Kidney epithelial cell (primary cell): ENCODE measurements around the gene POU2AF1. TPM values are rescaled to one million over a fixed set of nuclear protein-coding genes. Genes with fewer than 3 reads are reported as not detected.
"Not testable (repeated sequence)": the region's sequence is repeated elsewhere in the genome, so short reads cannot be mapped to it uniquely, and the experiment has no call there.

ENCODE experiments used
- DNase-seq: peaks from one replicate; pipeline ENCODE4 v3.0.0-alpha.2; 2010; ENCODE audit warnings: low read depth
- H3K27me3 ChIP-seq: 2 replicates; pipeline ENCODE4 v1.6.0; 2011; ENCODE audit warnings: low read length; ENCODE audit not compliant: control insufficient read depth, insufficient read depth
- H3K36me3 ChIP-seq: 2 replicates; pipeline ENCODE4 v1.5.1; 2011; ENCODE audit warnings: low read length; ENCODE audit not compliant: control insufficient read depth, insufficient read depth
- H3K4me3 ChIP-seq: 2 replicates; pipeline ENCODE4 v1.5.1; 2011; ENCODE audit warnings: low read depth, mild to moderate bottlenecking, control low read depth, low read length
- CTCF ChIP-seq: IDR thresholded peaks from 2 replicates; pipeline ENCODE4 v1.5.1; 2011; ENCODE audit warnings: mild to moderate bottlenecking, moderate library complexity, low read length, control low read depth, inconsistent platforms; ENCODE audit not compliant: insufficient read depth, poor library complexity, severe bottlenecking
- total RNA-seq: library from RNA; depleted of rRNA; stranded (reverse); fragments of >200 nt; gene quantifications from 2 replicates; pipeline ENCODE4 v1.2.3, GENCODE V29; 2015

POU2AF1 gene
- total RNA-seq, 1 donor from 2014 or later, result not detected

DNA sequence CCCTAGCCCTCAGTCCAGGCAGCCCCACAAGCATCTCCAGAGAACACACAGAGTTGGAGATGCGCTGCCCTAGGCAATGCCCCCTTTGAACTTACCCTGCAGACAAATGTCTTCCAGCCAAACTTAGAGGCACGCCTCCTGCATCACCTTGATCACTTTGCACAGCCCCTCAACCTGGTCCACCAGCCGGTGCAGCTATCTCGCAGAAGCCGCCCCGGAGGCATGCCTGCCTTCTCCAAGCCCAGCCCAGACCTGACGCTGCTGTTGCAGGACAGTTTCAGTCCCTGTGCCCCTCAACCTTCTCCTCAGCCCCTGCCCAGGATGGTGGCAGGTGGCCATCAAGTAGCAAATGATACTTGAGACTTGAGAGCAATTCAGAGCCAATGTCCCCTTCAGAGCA lies 16.7 kb upstream of the POU2AF1 start:
- no peak overlapping the region for H3K4me3 ChIP-seq
- H3K27me3 ChIP-seq, result no peaks in the 10 kb centered on the region
- H3K36me3 ChIP-seq, result no peaks in the 10 kb centered on the region
- no peak for TF ChIP-seq CTCF
- no peak for DNase-seq

- Histone ChIP-seq H3K27me3 (no peaks in the 10 kb centered on the region), H3K4me3 (no peak overlapping the region), H3K36me3 (no peaks in the 10 kb centered on the region)
- no peak for TF ChIP-seq CTCF
- DNase-seq, result no peak
These were observed 16.0 kb upstream of the POU2AF1 start for GRCh38 chr11:111395081-111395480.

GRCh38 chr11:111394147-111394546 lies 15.1 kb upstream of the POU2AF1 start:
- not testable (repeated sequence) for H3K4me3 ChIP-seq, H3K36me3 ChIP-seq, DNase-seq, H3K27me3 ChIP-seq

- no peak for TF ChIP-seq CTCF
- no peaks in the 10 kb centered on the region for H3K27me3 ChIP-seq
- DNase-seq, result no peak
- no peaks in the 10 kb centered on the region for H3K36me3 ChIP-seq
- no peak overlapping the region for H3K4me3 ChIP-seq
These were observed 14.5 kb upstream of the POU2AF1 start for GRCh38 chr11:111393585-111393984.

GRCh38 chr11:111393096-111393495 lies 14.0 kb upstream of the POU2AF1 start:
- no peak for DNase-seq
- H3K36me3 ChIP-seq, result no peaks in the 10 kb centered on the region
- no peaks in the 10 kb centered on the region for H3K27me3 ChIP-seq
- no peak for TF ChIP-seq CTCF
- H3K4me3 ChIP-seq, result no peak overlapping the region

DNA sequence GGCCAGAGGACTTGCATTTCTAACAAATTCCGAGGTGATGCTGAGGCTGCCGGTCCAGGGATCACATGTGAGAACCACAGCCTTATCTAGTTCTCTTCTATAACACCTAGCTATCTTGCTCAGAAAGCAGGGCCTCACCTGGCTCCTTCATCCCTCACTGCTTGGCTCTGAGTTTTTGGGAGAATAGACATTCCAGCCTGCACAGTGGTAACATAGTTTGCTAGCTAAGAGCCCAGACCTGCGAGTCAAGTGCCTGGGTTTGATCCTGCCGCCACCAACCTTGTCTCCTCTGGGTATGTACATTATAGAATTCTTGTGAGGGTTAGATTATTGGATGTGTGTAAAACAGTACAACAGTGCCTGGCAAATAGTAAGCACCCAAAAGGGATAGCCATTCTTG lies 13.5 kb upstream of the POU2AF1 start:
- no peak for DNase-seq
- no peaks in the 10 kb centered on the region for H3K36me3 ChIP-seq
- TF ChIP-seq CTCF, result no peak
- no peaks in the 10 kb centered on the region for H3K27me3 ChIP-seq
- H3K4me3 ChIP-seq, result no peak overlapping the region
